Cerebellar nuclear complex (tissue), 1 donor: ENCODE data around the gene CUL9.

Source experiments
- DNase-seq, 2 experiments: peaks; one replicate each; lab custom pipeline; 2025; lab: John Stamatoyannopoulos, UW

CUL9 gene

GRCh38 chr6:43229803-43230620 is 48.0 kb downstream of the CUL9 start:
- DNase-seq, result no peak

GRCh38 chr6:43231053-43231452 is 49.1 kb downstream of the CUL9 start:
- DNase-seq, result no peak

- no peak for DNase-seq
Measured at GRCh38 chr6:43231735-43232450, 49.9 kb downstream of the CUL9 start.

GRCh38 chr6:43235841-43236240 is 53.8 kb downstream of the CUL9 start:
- DNase-seq, result no peak

GRCh38 chr6:43239054-43239453 is 57.1 kb downstream of the CUL9 start:
- no peak for DNase-seq

GRCh38 chr6:43240950-43241349 is 59.0 kb downstream of the CUL9 start:
- no peak for DNase-seq

- DNase-seq, result no peak
Measured at GRCh38 chr6:43241446-43241845, 59.5 kb downstream of the CUL9 start.

GRCh38 chr6:43242908-43243663 is 61.1 kb downstream of the CUL9 start, which contains the start of gene TTBK1:
Gene TTBK1, plus strand, starts transcription at chr6:43243481. Its CDS starts 3,180 bp downstream, at chr6:43246661.
- DNase-seq, result peak in 1 of 2 experiments; percentile 17

GRCh38 chr6:43243664-43244321 is 61.8 kb downstream of the CUL9 start:
- DNase-seq, result no peak

GRCh38 chr6:43246301-43247113 is 64.5 kb downstream of the CUL9 start:
- DNase-seq, result peak in 1 of 2 experiments; percentile 44

GRCh38 chr6:43247114-43247999 is 65.4 kb downstream of the CUL9 start:
- peak; percentile 16 to 44 for DNase-seq

- no peak for DNase-seq
Measured at GRCh38 chr6:43248101-43248500, 66.1 kb downstream of the CUL9 start.

GRCh38 chr6:43248791-43249190 is 66.8 kb downstream of the CUL9 start:
- DNase-seq, result no peak

GRCh38 chr6:43250992-43251373 is 69.0 kb downstream of the CUL9 start:
- DNase-seq, result no peak

GRCh38 chr6:43253401-43253800 is 71.4 kb downstream of the CUL9 start:
- DNase-seq, result no peak

GRCh38 chr6:43254138-43254817 is 72.3 kb downstream of the CUL9 start:
- DNase-seq, result no peak

GRCh38 chr6:43254846-43255245 is 72.8 kb downstream of the CUL9 start:
- DNase-seq, result no peak

GRCh38 chr6:43255408-43256054 is 73.5 kb downstream of the CUL9 start:
- DNase-seq, result no peak
